ENCODE measurements around the gene JPT1. TPM values are rescaled to one million over a fixed set of nuclear protein-coding genes. Genes with fewer than 3 reads are reported as not detected.
A peak's percentile ranks its signal among the peaks of the same experiment; 100 is the strongest.

Gene JPT1
- total RNA-seq, 1 donor from 2014 or later, result 236 TPM

DNA sequence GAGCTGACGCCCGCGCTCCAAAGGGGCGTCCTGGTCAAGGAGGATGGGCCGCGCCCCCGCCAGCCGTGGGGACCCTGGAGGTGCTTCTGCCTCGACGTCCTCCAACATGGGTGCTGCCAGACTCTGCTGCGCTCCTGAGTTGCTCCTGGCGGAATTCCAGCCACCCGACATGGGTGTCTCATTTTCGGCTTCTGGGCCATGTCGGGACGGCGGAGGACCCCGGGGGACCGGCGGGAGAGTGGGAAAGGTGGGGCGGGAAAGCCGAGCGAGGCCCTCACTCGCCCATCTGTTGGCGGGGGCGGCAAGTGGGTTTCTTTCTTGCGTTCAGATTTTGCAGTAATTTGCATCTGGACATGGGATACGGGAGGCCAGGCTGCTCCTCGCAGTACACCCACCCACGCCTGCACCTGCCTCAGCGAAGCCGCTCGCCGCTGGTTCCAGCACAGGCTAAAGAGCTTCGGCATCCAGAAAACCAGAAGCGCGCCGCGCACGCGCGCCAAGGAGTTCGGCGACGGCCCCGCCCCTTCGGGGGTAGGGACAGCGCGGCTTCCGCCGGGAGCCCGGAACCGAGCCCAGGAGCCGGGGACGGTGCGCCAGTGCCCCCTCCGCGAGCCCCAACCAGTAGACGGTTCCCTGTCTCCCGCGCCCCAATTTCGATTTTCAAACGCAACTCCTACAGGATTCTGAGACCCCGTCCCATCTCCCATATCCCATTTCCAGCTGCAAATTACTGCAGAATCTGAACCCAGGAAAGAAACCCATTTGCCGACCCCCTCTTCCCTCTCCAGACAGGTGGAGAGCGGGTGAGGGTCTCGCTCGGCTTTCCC lies 44.7 kb downstream of the JPT1 start, which contains the start of gene ARMC7:
Gene ARMC7 (plus strand): TSS at position 563 of the 827 bp plus-strand sequence. CDS start 320 bp downstream, outside the sequence.
- Histone ChIP-seq H3K9ac (no peak within 1 kb of the TSS), H3K79me2 (ENCODE audit: low read depth) (peaks cover 8% of the 10 kb centered on the region), H3K4me3 (peak within 1 kb of the TSS; percentile 81), H3F3A (ENCODE audit: low read depth) (peaks cover 25% of the 10 kb centered on the region), H2AFZ (replicated peaks) (peak within 1 kb of the TSS; percentile 95), H4K20me1 (ENCODE audit: low read depth) (no peaks in the 10 kb centered on the region), H3K4me2 (peak within 1 kb of the TSS; percentile 90), H3K27me3 (peaks cover 9% of the 10 kb centered on the region), H3K27ac (no peak within 1 kb of the TSS), H3K36me3 (no peaks in the 10 kb centered on the region), H3K4me1 (peaks cover 3% of the 10 kb centered on the region), H3K9me3 (ENCODE audit: low read depth) (no peaks in the 10 kb centered on the region)
- H3K27ac Mint-ChIP-seq, result no peak within 1 kb of the TSS
- DNase-seq (ENCODE audit: low spot score), result peak; percentile 96
- H3K9me3 Mint-ChIP-seq, result no peaks in the 10 kb centered on the region
- H3K36me3 Mint-ChIP-seq, result no peaks in the 10 kb centered on the region
- TF ChIP-seq EZH2 (IDR thresholded peaks at IDR 0.05) (peak; percentile 4), CTCF (IDR thresholded peaks at IDR 0.05) (no peak)
- H3K4me1 Mint-ChIP-seq, result peaks cover 28% of the 10 kb centered on the region
- peaks cover 3% of the 10 kb centered on the region for H3K27me3 Mint-ChIP-seq (ENCODE audit: insufficient read depth, low read depth)
- H3K4me3 Mint-ChIP-seq, result peak within 1 kb of the TSS; percentile 90

DNA sequence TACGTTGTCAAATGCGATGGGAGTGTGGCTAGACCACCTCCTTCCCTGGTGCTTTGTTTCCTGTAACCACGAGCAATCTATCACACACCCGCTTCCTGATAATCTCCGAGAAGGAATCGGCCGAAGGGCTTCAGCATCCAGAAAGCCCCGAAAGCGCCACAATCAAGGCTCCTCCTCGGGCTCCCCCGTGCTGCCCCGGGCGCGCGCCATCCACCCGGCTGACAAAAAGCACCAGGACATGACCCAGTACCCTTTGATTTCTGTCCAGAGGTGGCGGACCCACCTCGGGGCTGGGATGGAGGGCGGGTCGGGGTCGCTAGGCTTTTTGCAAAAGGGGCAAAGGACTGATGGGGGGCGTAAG lies 45.3 kb downstream of the JPT1 start:
- Histone ChIP-seq H3F3A (ENCODE audit: low read depth) (peaks cover 25% of the 10 kb centered on the region), H3K9ac (no peak overlapping the region), H3K27ac (no peak overlapping the region), H3K79me2 (ENCODE audit: low read depth) (peaks cover 8% of the 10 kb centered on the region), H2AFZ (replicated peaks) (peak overlapping the region; percentile 95), H3K4me1 (no peaks in the 10 kb centered on the region), H3K4me3 (peak overlapping the region; percentile 81), H3K9me3 (ENCODE audit: low read depth) (no peaks in the 10 kb centered on the region), H3K27me3 (peaks cover 9% of the 10 kb centered on the region), H3K36me3 (no peaks in the 10 kb centered on the region), H3K4me2 (peak overlapping the region; percentile 90), H4K20me1 (ENCODE audit: low read depth) (no peaks in the 10 kb centered on the region)
- H3K27ac Mint-ChIP-seq, result no peak overlapping the region
- H3K4me3 Mint-ChIP-seq, result peak overlapping the region; percentile 90
- DNase-seq (ENCODE audit: low spot score), result peak; percentile 50
- TF ChIP-seq CTCF (IDR thresholded peaks at IDR 0.05), result no peak
- peak; percentile 10 for TF ChIP-seq EZH2 (IDR thresholded peaks at IDR 0.05)
- peaks cover 22% of the 10 kb centered on the region for H3K4me1 Mint-ChIP-seq
- H3K36me3 Mint-ChIP-seq, result no peaks in the 10 kb centered on the region
- peaks cover 3% of the 10 kb centered on the region for H3K27me3 Mint-ChIP-seq (ENCODE audit: insufficient read depth, low read depth)
- H3K9me3 Mint-ChIP-seq, result no peaks in the 10 kb centered on the region

DNA sequence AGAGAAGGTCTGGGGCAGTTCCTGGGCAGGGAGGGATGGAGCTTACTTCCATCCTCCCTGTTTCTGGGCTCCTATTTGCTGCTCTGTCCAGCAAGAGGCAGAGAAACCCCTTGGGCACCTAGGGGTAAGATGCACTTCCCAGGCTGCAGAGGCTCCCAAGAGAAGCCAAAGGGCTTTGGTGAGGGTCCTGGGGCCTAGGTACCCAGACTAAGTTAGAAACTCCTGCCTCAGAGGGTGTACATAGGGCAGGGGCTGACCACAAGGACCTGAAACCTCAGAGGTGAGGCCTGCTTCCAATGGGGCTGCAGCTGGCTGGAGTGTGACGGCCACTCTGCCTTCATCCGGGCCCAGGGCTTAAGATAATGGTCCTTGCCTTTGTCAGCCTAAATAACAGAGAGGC lies 46.1 kb downstream of the JPT1 start:
- H3K9ac ChIP-seq, result no peak overlapping the region
- Mint-ChIP-seq H3K36me3 (no peaks in the 10 kb centered on the region), H3K27ac (no peak overlapping the region), H3K27me3 (ENCODE audit: insufficient read depth, low read depth) (peaks cover 3% of the 10 kb centered on the region), H3K9me3 (no peaks in the 10 kb centered on the region), H3K4me1 (peaks cover 21% of the 10 kb centered on the region), H3K4me3 (peak overlapping the region; percentile 90)
- no peaks in the 10 kb centered on the region for H3K36me3 ChIP-seq
- no peak overlapping the region for H3K4me2 ChIP-seq
- peaks cover 8% of the 10 kb centered on the region for H3K79me2 ChIP-seq (ENCODE audit: low read depth)
- H3K4me3 ChIP-seq, result no peak overlapping the region
- no peak for DNase-seq (ENCODE audit: low spot score)
- H3K27me3 ChIP-seq, result peaks cover 9% of the 10 kb centered on the region
- H3K9me3 ChIP-seq (ENCODE audit: low read depth), result no peaks in the 10 kb centered on the region
- H3F3A ChIP-seq (ENCODE audit: low read depth), result peaks cover 20% of the 10 kb centered on the region
- H3K4me1 ChIP-seq, result no peaks in the 10 kb centered on the region
- H2AFZ ChIP-seq (replicated peaks), result no peak overlapping the region
- no peaks in the 10 kb centered on the region for H4K20me1 ChIP-seq (ENCODE audit: low read depth)
- no peak for TF ChIP-seq EZH2phosphoT487 (IDR thresholded peaks at IDR 0.05)
- TF ChIP-seq EZH2 (IDR thresholded peaks at IDR 0.05), result no peak
- H3K27ac ChIP-seq, result no peak overlapping the region
